ENCODE measurements around the gene UBL4B. TPM values are rescaled to one million over a fixed set of nuclear protein-coding genes. Genes with fewer than 3 reads are reported as not detected.

Gene UBL4B
- total and polyA plus RNA-seq, 8 donors, result not detected

GRCh38 chr1:110067479-110067892 lies 44.8 kb upstream of the UBL4B start:
- Histone ChIP-seq H3K27ac (no peak overlapping the region), H3K4me3 (no peak overlapping the region), H3K9me3 (no peaks in the 10 kb centered on the region), H3K36me3 (no peaks in the 10 kb centered on the region), H3K4me1 (no peaks in the 10 kb centered on the region), H3K27me3 (peaks cover 9 to 44% (median 16%) of the 10 kb centered on the region in 4 donors)
- DNase-seq (peak in 1 of 6 donors; percentile 66), FAIRE-seq (no peak), ATAC-seq (no peak)
- intact Hi-C loops (cut with DNase I), result no loop called here
- TF ChIP-seq CTCF (IDR thresholded peaks at IDR 0.05), result no peak
- 50 to 51% methylated on average over 23 of the region's 23 CpGs for WGBS, 2 donors

GRCh38 chr1:110067893-110068645 lies 44.2 kb upstream of the UBL4B start:
- Histone ChIP-seq H3K4me3 (no peak overlapping the region), H3K27ac (no peak overlapping the region), H3K27me3 (peaks cover 9 to 44% (median 16%) of the 10 kb centered on the region in 4 donors), H3K4me1 (no peaks in the 10 kb centered on the region), H3K9me3 (no peaks in the 10 kb centered on the region), H3K36me3 (no peaks in the 10 kb centered on the region)
- FAIRE-seq, result no peak
- intact Hi-C loops (cut with DNase I), result no loop called here
- ATAC-seq, result peak in 1 of 4 donors; percentile 27
- no peak for DNase-seq
- no peak for TF ChIP-seq CTCF (IDR thresholded peaks at IDR 0.05)
- 17 to 18% methylated on average over 63 to 68 of the region's 68 CpGs for WGBS, 2 donors

- ATAC-seq (peak in 1 of 4 donors; percentile 19), FAIRE-seq (no peak), DNase-seq (no peak)
- TF ChIP-seq CTCF (IDR thresholded peaks at IDR 0.05), result no peak
- Histone ChIP-seq H3K36me3 (no peaks in the 10 kb centered on the region), H3K27me3 (peaks cover 9 to 44% (median 16%) of the 10 kb centered on the region in 4 donors), H3K27ac (no peak overlapping the region), H3K9me3 (no peaks in the 10 kb centered on the region), H3K4me3 (no peak overlapping the region), H3K4me1 (no peaks in the 10 kb centered on the region)
- WGBS, 2 donors, result 14 to 15% methylated on average over 68 of the region's 68 CpGs
- intact Hi-C loops (cut with DNase I), result no loop called here
Observed at GRCh38 chr1:110068646-110069403, 43.4 kb upstream of the UBL4B start.

GRCh38 chr1:110069404-110070281 lies 42.6 kb upstream of the UBL4B start:
- DNase-seq, result peak in 1 of 6 donors; percentile 77
- no peak for TF ChIP-seq CTCF (IDR thresholded peaks at IDR 0.05)
- Histone ChIP-seq H3K4me3 (peak overlapping the region in 1 of 4 donors; percentile 39), H3K27ac (no peak overlapping the region), H3K27me3 (peaks cover 9 to 44% (median 16%) of the 10 kb centered on the region in 4 donors), H3K4me1 (no peaks in the 10 kb centered on the region), H3K36me3 (no peaks in the 10 kb centered on the region), H3K9me3 (no peaks in the 10 kb centered on the region)
- intact Hi-C loops (cut with DNase I), result no loop called here
- ATAC-seq, result peak in 2 of 4 donors; percentile 23 to 29
- FAIRE-seq, result no peak
- 33 to 35% methylated on average over 57 to 64 of the region's 64 CpGs for WGBS, 2 donors

All from pancreas (tissue), 10 donors.